BLaER1 treated with 17β-estradiol and CSF1 and Interleukin-3, amounts not matched to agents 10 nM and 100 nM (cell line): Measurements from ENCODE around the gene MRTFA.

ENCODE experiments used
- H3K27ac ChIP-seq, 11 experiments: shearing (Covaris generic); formaldehyde crosslinking; 2 replicates each; pipeline ENCODE4 v1.8.1; 2022
- H3K27me3 ChIP-seq, 11 experiments: shearing (Covaris generic); formaldehyde crosslinking; 2 replicates each; pipeline ENCODE4 v1.8.1; 2022
- H3K36me3 ChIP-seq, 11 experiments: shearing (Covaris generic); formaldehyde crosslinking; 2 replicates each; pipeline ENCODE4 v1.8.1; 2022
- H3K4me1 ChIP-seq, 10 experiments: shearing (Covaris generic); formaldehyde crosslinking; 2 replicates each; pipeline ENCODE4 v1.8.1; 2022
- H3K4me2 ChIP-seq, 11 experiments: shearing (Covaris generic); formaldehyde crosslinking; 2 replicates each; pipeline ENCODE4 v1.8.1; 2022
- H3K4me3 ChIP-seq, 10 experiments: shearing (Covaris generic); formaldehyde crosslinking; 2 replicates each; pipeline ENCODE4 v1.8.1; 2022
- H3K9ac ChIP-seq, 11 experiments: shearing (Covaris generic); formaldehyde crosslinking; 2 replicates each; pipeline ENCODE4 v1.8.1; 2022
- H3K9me3 ChIP-seq, 11 experiments: shearing (Covaris generic); formaldehyde crosslinking; replicated peaks in 1 of 11; 2 replicates each; pipeline ENCODE4 v1.8.1; 2022
- H4K20me1 ChIP-seq, 11 experiments: shearing (Covaris generic); formaldehyde crosslinking; 2 replicates each; pipeline ENCODE4 v1.8.1; 2022
- Cebpa-rat ChIP-seq, 11 experiments: shearing (Covaris generic); IDR thresholded peaks; 2 replicates each; pipeline ENCODE4 v1.8.1; 2022

MRTFA gene

DNA sequence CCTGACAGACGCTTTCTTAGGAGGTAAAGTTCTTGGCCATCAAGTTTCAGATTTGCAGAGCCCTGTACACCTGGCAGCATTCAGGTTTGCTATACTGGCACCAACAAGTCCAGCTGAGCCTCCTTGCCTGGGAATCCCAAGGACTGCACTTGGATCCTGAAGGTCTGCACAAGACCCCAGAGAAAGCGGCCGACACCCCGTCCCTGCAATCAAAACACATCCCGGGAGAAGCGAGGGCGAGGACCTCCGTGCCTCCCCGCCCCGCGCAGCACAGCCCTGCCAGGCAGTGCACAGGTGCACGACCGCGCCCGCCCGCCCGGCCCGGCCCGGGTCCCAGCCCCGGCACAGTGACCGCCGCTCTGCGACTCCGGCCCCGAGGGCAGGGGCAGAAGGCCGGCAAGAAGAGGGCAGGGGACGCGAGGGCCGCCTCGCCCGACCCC lies 559 bp downstream of the MRTFA start:
- H4K20me1 ChIP-seq = peaks cover 33 to 53% (median 47%) of the 10 kb centered on the region in 11 experiments; a peak in 20 of 22 replicates
- peaks cover 23 to 44% (median 39%) of the 10 kb centered on the region in 10 experiments for H3K4me1 ChIP-seq
- H3K27ac ChIP-seq = peak overlapping the region; percentile 64 to 90 (median 83)
- peak overlapping the region; percentile 90 to 99 (median 97) for H3K4me2 ChIP-seq
- H3K4me3 ChIP-seq = peak overlapping the region; percentile 74 to 98 (median 85)
- peak overlapping the region; percentile 77 to 94 (median 89) for H3K9ac ChIP-seq
- peaks cover 0 to 9% (median 0%) of the 10 kb centered on the region in 11 experiments; a peak in 2 of 22 replicates for H3K36me3 ChIP-seq
- no peaks in the 10 kb centered on the region for H3K27me3 ChIP-seq
- no peaks in the 10 kb centered on the region for H3K9me3 ChIP-seq
- TF ChIP-seq Cebpa-rat (IDR thresholded peaks at IDR 0.05) = no peak

DNA sequence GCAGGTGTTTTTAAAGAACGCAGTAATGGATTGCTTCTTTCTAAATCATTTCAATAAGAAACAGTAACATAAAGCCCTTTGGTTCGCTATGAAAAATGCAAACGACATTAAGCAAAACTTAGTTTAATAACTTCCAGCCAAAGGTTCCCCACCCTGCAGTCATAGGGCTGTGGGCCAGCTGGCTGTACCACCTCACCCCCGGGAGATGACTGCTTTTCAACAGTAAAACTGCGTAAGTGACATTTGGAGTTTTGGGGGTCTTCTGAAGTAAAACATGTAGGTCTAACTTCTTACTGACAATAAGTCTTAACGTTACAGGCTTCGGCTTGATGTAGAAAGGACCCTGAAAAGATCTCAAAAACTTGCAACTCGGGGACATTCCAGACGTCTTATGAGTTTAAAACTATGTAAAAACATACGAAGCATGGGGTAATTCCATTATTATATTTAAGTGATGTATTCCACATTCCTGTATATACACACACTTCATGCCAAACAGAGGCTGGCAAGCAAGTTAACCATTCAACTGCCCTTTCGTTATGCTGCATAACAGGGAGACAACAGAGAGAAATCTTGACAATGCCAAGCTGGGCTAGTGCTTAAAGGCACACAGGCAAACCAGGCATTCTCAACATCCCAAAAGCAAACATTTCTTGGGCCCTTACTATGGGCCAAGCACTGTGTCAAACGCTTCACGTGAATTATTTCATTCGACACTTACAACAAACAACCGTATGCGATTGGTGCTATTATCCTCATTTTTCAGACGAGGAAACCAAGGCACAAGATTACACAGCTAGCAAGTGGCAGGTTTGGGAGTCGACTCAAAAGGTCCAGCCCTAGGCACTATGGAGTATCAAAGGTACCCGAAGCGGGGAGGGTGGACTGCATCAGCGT lies 1.2 kb downstream of the MRTFA start:
- Histone ChIP-seq H3K4me1 (peaks cover 23 to 48% (median 39%) of the 10 kb centered on the region in 10 experiments), H4K20me1 (peaks cover 37 to 60% (median 53%) of the 10 kb centered on the region in 11 experiments; a peak in 20 of 22 replicates), H3K4me3 (peak overlapping the region; percentile 74 to 98 (median 85)), H3K36me3 (peaks cover 0 to 9% (median 0%) of the 10 kb centered on the region in 11 experiments; a peak in 2 of 22 replicates), H3K9ac (peak overlapping the region; percentile 77 to 94 (median 89)), H3K27ac (peak overlapping the region in 7 of 11 experiments; percentile 78 to 90 (median 86); a peak in 12 of 22 replicates), H3K9me3 (no peaks in the 10 kb centered on the region), H3K4me2 (peak overlapping the region; percentile 90 to 99 (median 97)), H3K27me3 (no peaks in the 10 kb centered on the region)
- no peak for TF ChIP-seq Cebpa-rat (IDR thresholded peaks at IDR 0.05)

DNA sequence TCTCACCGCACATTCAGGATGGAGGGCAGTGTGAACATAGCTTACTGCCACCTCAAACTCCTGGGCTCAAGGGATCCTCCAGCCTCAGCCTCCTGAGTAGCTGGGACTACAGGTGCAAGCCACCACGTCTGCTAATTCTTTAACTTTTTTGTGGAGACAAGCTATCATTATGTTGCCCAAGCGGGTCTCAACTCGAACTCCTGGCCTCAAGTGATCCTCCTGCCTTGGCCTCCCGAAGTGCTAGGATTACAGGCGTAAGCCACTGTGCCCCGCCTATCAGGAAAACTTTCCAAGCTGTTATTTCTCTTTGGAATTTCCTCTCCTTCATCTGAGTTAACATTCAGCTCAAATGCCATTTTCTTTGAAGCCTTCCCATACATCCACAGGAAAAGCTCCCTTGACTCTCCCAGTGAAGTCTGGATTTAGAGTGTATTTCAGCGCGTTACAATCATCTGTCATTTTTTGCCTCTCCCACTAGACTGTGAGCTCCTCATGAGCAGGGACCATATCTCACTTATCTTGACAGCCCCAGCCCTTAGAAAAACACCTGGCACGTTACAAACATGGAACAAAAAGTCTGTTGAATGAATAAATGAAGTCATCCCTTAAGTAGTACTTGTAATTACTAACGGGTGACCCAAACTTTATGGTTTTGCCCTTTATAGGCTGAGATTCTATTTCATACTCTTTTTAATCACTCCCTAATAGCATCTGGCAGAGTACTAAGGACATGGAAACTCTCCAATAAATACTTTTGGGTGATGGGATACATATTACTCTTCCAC lies 2.2 kb downstream of the MRTFA start:
- Histone ChIP-seq H3K36me3 (peaks cover 0 to 9% (median 0%) of the 10 kb centered on the region in 11 experiments; a peak in 2 of 22 replicates), H3K4me2 (peak overlapping the region; percentile 90 to 99 (median 97); a peak in 21 of 22 replicates), H3K9me3 (no peaks in the 10 kb centered on the region), H3K4me1 (peaks cover 23 to 58% (median 39%) of the 10 kb centered on the region in 10 experiments), H3K27ac (no peak overlapping the region), H3K4me3 (peak overlapping the region in 2 of 10 experiments; percentile 83 to 97; a peak in 6 of 20 replicates), H3K27me3 (no peaks in the 10 kb centered on the region), H3K9ac (peak overlapping the region in 3 of 11 experiments; percentile 88 to 94 (median 89); a peak in 4 of 22 replicates), H4K20me1 (peaks cover 40 to 69% (median 62%) of the 10 kb centered on the region in 11 experiments; a peak in 20 of 22 replicates)
- no peak for TF ChIP-seq Cebpa-rat (IDR thresholded peaks at IDR 0.05)

- no peak for TF ChIP-seq Cebpa-rat (IDR thresholded peaks at IDR 0.05)
- H3K9ac ChIP-seq = no peak overlapping the region
- H3K4me3 ChIP-seq = no peak overlapping the region
These were observed 3.5 kb downstream of the MRTFA start for GRCh38 chr22:40633036-40633435.

GRCh38 chr22:40631925-40632324 lies 4.6 kb downstream of the MRTFA start:
- peak overlapping the region in 5 of 11 experiments; percentile 4 to 38 (median 13); a peak in 4 of 22 replicates for H3K4me2 ChIP-seq
- peaks cover 0 to 9% (median 0%) of the 10 kb centered on the region in 11 experiments; a peak in 2 of 22 replicates for H3K36me3 ChIP-seq
- no peak overlapping the region for H3K27ac ChIP-seq
- no peak for TF ChIP-seq Cebpa-rat (IDR thresholded peaks at IDR 0.05)
- H3K9ac ChIP-seq = no peak overlapping the region
- H3K27me3 ChIP-seq = no peaks in the 10 kb centered on the region
- peaks cover 23 to 74% (median 36%) of the 10 kb centered on the region in 10 experiments for H3K4me1 ChIP-seq
- no peak overlapping the region for H3K4me3 ChIP-seq
- H3K9me3 ChIP-seq = no peaks in the 10 kb centered on the region
- H4K20me1 ChIP-seq = peaks cover 56 to 93% (median 86%) of the 10 kb centered on the region in 11 experiments; a peak in 21 of 22 replicates

More at GRCh38 chr22:40633036-40633435, 3.5 kb downstream of the MRTFA start:
- no peaks in the 10 kb centered on the region for H3K27me3 ChIP-seq
- H3K4me1 ChIP-seq = peaks cover 30 to 68% (median 43%) of the 10 kb centered on the region in 10 experiments
- no peaks in the 10 kb centered on the region for H3K9me3 ChIP-seq
- peaks cover 0 to 9% (median 0%) of the 10 kb centered on the region in 11 experiments; a peak in 2 of 22 replicates for H3K36me3 ChIP-seq
- peaks cover 46 to 82% (median 75%) of the 10 kb centered on the region in 11 experiments; a peak in 21 of 22 replicates for H4K20me1 ChIP-seq
- peak overlapping the region in 1 of 11 experiments; percentile 38; a peak in 1 of 22 replicates for H3K4me2 ChIP-seq
- H3K27ac ChIP-seq = no peak overlapping the region

DNA sequence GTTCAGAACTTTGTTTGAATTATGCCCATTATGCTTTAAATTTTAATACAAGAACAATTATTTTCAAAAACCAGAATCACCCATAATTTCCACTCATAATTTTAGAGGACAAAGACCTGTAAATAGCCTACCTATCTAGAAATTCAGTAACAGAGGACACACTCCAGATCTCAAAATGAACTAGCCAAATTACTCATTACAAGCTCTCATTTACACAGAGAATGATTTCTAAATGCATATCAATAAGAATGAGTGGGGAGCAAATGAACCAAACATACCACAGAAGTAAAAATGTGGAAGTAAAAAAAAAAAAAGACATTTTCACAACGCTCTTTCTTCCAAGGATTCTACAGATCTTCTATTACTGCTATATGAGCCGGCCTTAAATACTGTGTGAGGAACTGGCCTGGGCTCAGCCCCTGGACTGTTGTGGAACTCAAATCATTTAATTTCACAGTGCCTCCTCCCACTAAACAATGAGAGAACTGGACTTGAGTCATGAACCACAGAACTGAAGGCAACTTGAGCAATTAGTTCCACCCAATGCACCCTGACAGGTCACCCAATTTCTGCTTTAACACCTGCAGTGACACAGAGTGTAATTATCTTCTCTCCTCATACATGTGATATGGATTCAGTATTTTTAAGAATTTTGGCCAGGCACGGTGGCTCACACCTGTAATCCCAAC lies 8.0 kb downstream of the MRTFA start:
- peak overlapping the region in 5 of 11 experiments; percentile 36 to 91 (median 59); a peak in 8 of 22 replicates for H3K4me2 ChIP-seq
- H4K20me1 ChIP-seq = peaks cover 46 to 99% (median 85%) of the 10 kb centered on the region in 11 experiments; a peak in 20 of 22 replicates
- no peaks in the 10 kb centered on the region for H3K9me3 ChIP-seq
- H3K9ac ChIP-seq = peak overlapping the region in 2 of 11 experiments; percentile 26 to 66; a peak in 2 of 22 replicates
- H3K27ac ChIP-seq = peak overlapping the region in 1 of 11 experiments; percentile 32; a peak in 2 of 22 replicates
- H3K36me3 ChIP-seq = peaks cover 0 to 9% (median 0%) of the 10 kb centered on the region in 11 experiments; a peak in 2 of 22 replicates
- H3K4me3 ChIP-seq = no peak overlapping the region
- peaks cover 10 to 52% (median 16%) of the 10 kb centered on the region in 10 experiments; a peak in 19 of 20 replicates for H3K4me1 ChIP-seq
- H3K27me3 ChIP-seq = no peaks in the 10 kb centered on the region
- TF ChIP-seq Cebpa-rat (IDR thresholded peaks at IDR 0.05) = no peak

GRCh38 chr22:40627612-40628011 lies 8.9 kb downstream of the MRTFA start:
- Histone ChIP-seq H3K27ac (no peak overlapping the region), H3K27me3 (no peaks in the 10 kb centered on the region), H3K4me3 (no peak overlapping the region), H3K36me3 (peaks cover 0 to 11% (median 3%) of the 10 kb centered on the region in 11 experiments; a peak in 12 of 22 replicates), H3K9me3 (peaks cover 4 to 7% (median 5%) of the 10 kb centered on the region in 11 experiments; a peak in 19 of 22 replicates), H3K4me1 (peaks cover 9 to 54% (median 16%) of the 10 kb centered on the region in 10 experiments; a peak in 19 of 20 replicates), H3K4me2 (peak overlapping the region in 2 of 11 experiments; percentile 20 to 64; a peak in 1 of 22 replicates), H4K20me1 (peaks cover 44 to 100% (median 81%) of the 10 kb centered on the region in 11 experiments; a peak in 20 of 22 replicates), H3K9ac (no peak overlapping the region)
- no peak for TF ChIP-seq Cebpa-rat (IDR thresholded peaks at IDR 0.05)
